ENCODE data around the gene CLCN7.

CLCN7 gene

DNA sequence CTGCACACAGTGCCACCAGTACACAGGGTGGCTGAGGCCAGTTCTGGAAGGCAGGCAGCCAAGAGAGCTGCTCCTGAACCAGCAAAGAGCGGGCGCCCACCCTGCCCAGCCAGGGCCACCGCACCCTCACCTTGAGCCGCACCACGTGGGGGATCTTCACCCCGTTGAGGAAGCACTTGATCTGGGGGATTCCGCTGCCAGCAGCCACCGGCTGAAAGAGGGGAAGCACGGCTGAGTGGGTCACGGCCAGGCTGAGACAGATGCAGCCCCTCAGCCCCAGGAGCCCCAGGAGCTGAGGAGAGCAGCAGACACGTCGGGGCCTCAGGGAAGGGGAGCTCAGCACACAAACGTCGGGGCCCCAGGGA, 15.9 kb downstream of the CLCN7 start:
- no peak for DNase-seq

- DNase-seq, result no peak
Observed at GRCh38 chr16:1458336-1458976, 16.4 kb downstream of the CLCN7 start.

GRCh38 chr16:1457489-1458245, 17.2 kb downstream of the CLCN7 start:
- no peak for DNase-seq

GRCh38 chr16:1456951-1457350, 17.9 kb downstream of the CLCN7 start:
- DNase-seq, result no peak

- DNase-seq, result no peak
Observed at GRCh38 chr16:1455190-1456171, 19.3 kb downstream of the CLCN7 start.

DNA sequence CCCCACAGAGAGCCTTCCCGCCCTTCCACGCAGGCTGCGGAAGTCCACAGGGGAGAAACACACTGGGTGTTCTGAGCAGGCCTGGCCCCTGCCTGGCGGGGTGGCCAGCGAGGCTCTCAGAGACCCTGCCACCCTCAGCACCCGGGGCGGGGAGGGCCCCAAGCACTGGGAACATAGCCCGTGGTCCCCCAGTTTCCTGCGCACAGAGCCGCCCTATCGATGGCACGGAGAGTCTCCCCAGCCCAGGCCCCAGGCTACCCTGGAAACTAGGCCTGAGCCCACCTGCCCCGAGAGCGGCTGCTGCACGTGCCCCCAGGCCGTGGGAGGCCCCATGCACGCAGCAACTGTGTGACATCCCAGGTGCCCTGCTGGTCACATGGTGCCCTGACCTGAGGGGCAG, 20.3 kb downstream of the CLCN7 start:
- DNase-seq, result no peak

GRCh38 chr16:1453316-1453715, 21.5 kb downstream of the CLCN7 start:
- no peak for DNase-seq

GRCh38 chr16:1452530-1452929, 22.3 kb downstream of the CLCN7 start:
- no peak for DNase-seq

DNA sequence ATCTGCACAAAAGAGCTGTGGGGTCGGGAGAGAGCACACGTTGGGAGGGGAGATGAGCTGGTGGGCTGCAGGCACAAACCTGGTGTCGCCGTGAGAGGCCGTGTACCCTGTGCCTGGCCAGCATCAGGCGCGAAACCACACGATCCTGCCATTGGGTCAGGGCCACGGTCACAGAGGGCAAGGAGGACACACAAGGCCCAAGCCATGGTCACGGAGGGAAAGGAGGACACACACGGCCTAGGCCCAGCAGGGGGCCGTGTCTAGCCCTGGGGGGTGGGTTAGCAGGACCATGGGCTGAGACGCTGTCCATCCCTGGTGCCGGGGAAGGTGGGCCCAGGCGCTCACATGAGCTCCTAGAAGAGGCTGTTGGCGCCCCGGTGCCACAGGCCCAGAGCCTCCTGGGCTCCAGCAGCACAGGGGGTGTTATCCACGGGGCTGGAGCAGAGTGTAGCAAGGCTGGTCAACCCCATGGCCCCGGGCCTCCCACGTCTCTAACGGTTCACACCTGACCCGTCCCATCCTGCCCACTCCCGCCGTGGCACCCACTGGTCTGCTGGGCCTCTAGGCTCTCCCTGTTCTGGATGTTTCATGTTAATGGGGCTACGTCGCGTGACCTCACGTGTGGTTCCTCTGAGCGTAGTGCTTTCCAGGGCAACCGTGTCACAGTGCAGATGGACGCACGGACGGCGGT, 23.0 kb downstream of the CLCN7 start:
- no peak for DNase-seq

GRCh38 chr16:1450841-1451240, 24.0 kb downstream of the CLCN7 start:
- no peak for DNase-seq

GRCh38 chr16:1450218-1450617, 24.6 kb downstream of the CLCN7 start:
- DNase-seq, result no peak

DNA sequence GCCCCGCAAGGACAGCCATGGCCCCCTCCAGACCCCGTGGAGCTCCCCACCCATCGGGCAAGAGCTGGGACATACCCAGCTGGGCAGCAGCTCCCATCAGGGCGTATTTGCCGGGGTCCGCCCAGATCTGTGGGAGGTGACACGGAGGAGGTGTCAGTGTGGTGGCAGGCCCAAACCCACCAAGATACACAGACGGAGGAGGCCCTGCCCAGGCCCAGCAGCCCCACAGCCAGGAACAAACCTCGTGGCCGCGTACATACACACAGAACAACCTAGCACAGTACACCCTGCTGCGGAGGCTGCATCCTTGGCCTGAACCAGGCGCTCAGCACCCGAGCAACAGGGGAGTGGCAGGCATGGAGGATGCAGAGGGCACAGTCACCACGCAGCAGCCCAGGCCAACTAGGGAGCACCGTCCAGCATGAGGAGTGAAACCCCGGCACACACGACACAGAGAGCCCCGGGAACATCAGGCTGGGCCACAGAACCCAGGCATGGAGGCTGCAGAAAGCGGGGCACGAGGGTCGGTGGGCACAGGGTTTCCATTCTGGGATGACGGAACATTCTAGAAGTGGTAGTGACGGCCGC, 25.5 kb downstream of the CLCN7 start:
- no peak for DNase-seq

- DNase-seq, result no peak
Observed at GRCh38 chr16:1448536-1449116, 26.2 kb downstream of the CLCN7 start.

GRCh38 chr16:1447965-1448364, 26.9 kb downstream of the CLCN7 start:
- DNase-seq, result no peak

DNA sequence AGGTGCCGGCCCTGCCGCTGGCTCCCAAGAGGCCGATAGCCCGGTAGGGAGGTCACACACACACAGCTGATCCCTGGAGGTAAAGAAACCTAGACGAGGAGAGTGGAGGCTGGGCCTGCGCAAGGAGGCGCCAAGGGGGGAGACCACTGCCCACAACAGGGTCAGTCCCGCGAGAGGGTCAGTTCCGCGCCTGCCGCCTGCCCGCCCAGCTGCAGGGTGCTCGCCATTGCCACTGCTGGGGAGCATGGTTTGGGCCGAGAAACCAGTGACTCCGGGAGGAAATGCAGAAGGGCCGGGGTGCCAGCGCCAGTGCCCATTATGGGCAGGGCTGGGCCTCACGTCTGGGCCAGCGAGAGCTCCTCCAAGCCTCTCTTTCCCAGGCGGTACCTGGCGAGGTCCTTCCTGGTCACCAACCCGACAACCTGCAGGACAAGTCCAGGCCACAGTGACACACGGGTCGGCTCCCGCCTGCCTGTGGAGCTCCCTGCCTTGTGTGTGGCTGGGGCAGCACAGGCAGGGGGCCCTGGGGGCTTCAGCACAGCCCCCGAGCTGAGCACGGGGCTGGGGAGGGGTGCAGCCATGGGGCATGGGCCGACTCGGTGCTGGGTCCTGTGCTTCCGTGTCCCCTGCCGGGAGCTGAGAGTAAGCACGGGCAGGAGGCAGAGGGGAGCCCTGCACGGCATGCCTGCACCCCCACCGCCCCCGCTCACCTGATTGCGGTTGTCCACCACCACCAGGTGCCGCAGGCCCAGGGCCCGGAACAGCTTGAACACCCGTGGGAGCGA, 28.3 kb downstream of the CLCN7 start:
- DNase-seq, result no peak

GRCh38 chr16:1445518-1446203, 29.2 kb downstream of the CLCN7 start:
- no peak for DNase-seq

- DNase-seq, result no peak
Observed at GRCh38 chr16:1444730-1445517, 29.9 kb downstream of the CLCN7 start.

DNA sequence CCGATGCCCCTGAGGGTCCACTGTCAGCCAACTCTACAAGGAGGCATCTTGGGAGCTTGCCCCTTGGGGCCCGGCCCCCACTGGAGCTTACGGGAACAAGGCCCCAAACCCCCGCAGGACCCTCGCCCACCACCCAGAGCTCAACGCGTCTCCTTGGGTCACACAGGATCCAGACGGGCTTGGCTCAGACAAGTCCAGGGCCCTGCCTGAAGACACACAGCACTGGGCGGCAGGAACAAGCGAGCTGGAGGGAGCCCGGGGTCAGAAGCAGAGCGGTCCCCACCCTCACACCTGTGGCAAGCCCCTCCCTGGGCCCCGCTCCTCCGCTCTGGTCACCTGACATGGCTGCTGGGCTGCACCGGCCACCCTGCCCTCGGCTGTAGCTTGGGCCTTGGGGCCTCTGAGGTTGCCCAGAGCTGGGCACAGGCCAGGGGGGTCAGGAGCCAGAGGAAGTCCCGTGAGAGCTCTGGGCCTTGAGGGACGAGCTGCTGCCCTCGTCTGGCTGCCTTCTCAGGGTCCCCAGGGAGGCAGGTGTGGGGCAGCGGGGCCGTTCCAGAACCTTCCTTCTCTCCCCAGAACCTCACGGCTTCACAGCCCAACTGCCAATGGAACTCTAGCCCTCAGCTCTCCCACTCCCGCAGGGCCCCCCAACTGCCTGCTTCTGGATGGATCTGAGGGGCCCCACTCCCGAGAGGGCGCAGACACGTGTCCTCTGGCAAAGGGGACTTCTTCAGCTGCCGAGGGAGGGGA, 30.7 kb downstream of the CLCN7 start, which contains the start of gene CCDC154:
TSS of gene CCDC154 (minus strand) at position 577 of the 750 bp plus-strand sequence. CDS start at position 343, 234 bp downstream.
- DNase-seq, result no peak

- DNase-seq, result no peak
Observed at GRCh38 chr16:1443403-1443973, 31.3 kb downstream of the CLCN7 start.
